K562 (cell line): ENCODE data around the gene JUND. TPM values are rescaled to one million over a fixed set of nuclear protein-coding genes. Genes with fewer than 3 reads are reported as not detected.

Source experiments
- ASH1L ChIP-seq: fragments of 450-650 bp; IDR thresholded peaks from 2 replicates; pipeline ENCODE4 v1.6.1; 2018; ENCODE audit warnings: borderline replicate concordance, mild to moderate bottlenecking, low read depth; ENCODE audit not compliant: partially characterized antibody
- BCOR ChIP-seq: fragments of 450-650 bp; IDR thresholded peaks from 2 replicates; pipeline ENCODE4 v1.6.1; 2016
- HDAC3 ChIP-seq: fragments of 450-650 bp; IDR thresholded peaks from 2 replicates; pipeline ENCODE4 v1.6.1; 2018; ENCODE audit warnings: borderline replicate concordance, mild to moderate bottlenecking, moderate library complexity; ENCODE audit not compliant: partially characterized antibody
- HLTF ChIP-seq: fragments of 450-650 bp; IDR thresholded peaks from 2 replicates; pipeline ENCODE4 v1.6.1; 2016
- KDM1A ChIP-seq, 2 experiments: fragments of 450-650 bp; IDR thresholded peaks; 2 replicates each; pipeline ENCODE4 v1.6.1; 2016; ENCODE audit warnings: mild to moderate bottlenecking in 2 of 2
- MTA2 ChIP-seq: fragments of 450-650 bp; IDR thresholded peaks from 2 replicates; pipeline ENCODE4 v1.6.1; 2016; ENCODE audit warnings: low read depth
- NFYB ChIP-seq: IDR thresholded peaks from 2 replicates; pipeline ENCODE4 v1.6.1; 2011; ENCODE audit warnings: mild to moderate bottlenecking, moderate library complexity; ENCODE audit not compliant: insufficient read length; ENCODE audit errors: extremely low read depth
- NRF1 ChIP-seq, 2 experiments: fragments of 450-650 bp; IDR thresholded peaks in 1 of 2; conservative IDR thresholded peaks in 1 of 2; 2 replicates each; pipeline ENCODE4 v1.6.1; 2014; ENCODE audit warnings: mild to moderate bottlenecking in 2 of 2
- PHF21A ChIP-seq: fragments of 450-650 bp; IDR thresholded peaks from 2 replicates; pipeline ENCODE4 v1.6.1; 2017; ENCODE audit warnings: low read depth, borderline replicate concordance
- PPARD ChIP-seq: fragments of 250-450 bp; sonication (Bioruptor Pico); IDR thresholded peaks from 2 replicates; pipeline ENCODE4 v1.8.0; 2022; ENCODE audit warnings: inconsistent platforms, mild to moderate bottlenecking, moderate library complexity
- RBM39 ChIP-seq: fragments of 200-400 bp; formaldehyde crosslinking; optimal IDR thresholded peaks from 2 replicates; pipeline ENCODE3; 2018; ENCODE audit warnings: low read depth, low read length
- RFX1 ChIP-seq: fragments of 450-650 bp; IDR thresholded peaks from 2 replicates; pipeline ENCODE4 v1.6.1; 2016; ENCODE audit warnings: mild to moderate bottlenecking, moderate library complexity
- TAF1 ChIP-seq: IDR thresholded peaks from 2 replicates; pipeline ENCODE4 v1.6.1; 2011; ENCODE audit warnings: mild to moderate bottlenecking, low read length, moderate library complexity; ENCODE audit not compliant: insufficient read depth, control insufficient read depth, severe bottlenecking; ENCODE audit errors: extremely low read depth
- XRCC3 ChIP-seq: fragments of 450-650 bp; IDR thresholded peaks from 2 replicates; pipeline ENCODE4 v1.6.1; 2017; ENCODE audit warnings: mild to moderate bottlenecking, moderate library complexity
- ZNF57 ChIP-seq: fragments of 450-650 bp; formaldehyde crosslinking; IDR thresholded peaks from 2 replicates; pipeline ENCODE4 v1.4.0; 2020; ENCODE audit warnings: mild to moderate bottlenecking, moderate library complexity
- ZNF764 ChIP-seq: fragments of 250-450 bp; sonication (Bioruptor Pico); IDR thresholded peaks from 2 replicates; pipeline ENCODE4 v1.4.0; 2020; ENCODE audit warnings: low read depth, mild to moderate bottlenecking, moderate library complexity
- polyA plus RNA-seq, 8 experiments: library from polyadenylated mRNA; depleted of rRNA in 4 of 8; stranded (reverse) in 5 of 8; unstranded in 3 of 8; fragments of >200 nt; fragmentation: Nextera tagmentation in 2 of 8; fragmentation: Illumina TruSeq in 1 of 8; extraction: Ambion mirVana in 2 of 8; extraction: Trizol in 1 of 8; gene quantifications; 2 replicates each; pipeline versions ENCODE4 v1.2.1 to v1.2.3, GENCODE V29; 2011 to 2014; ENCODE audit warnings: inconsistent platforms in 1 of 8, missing spikeins in 1 of 8
- total RNA-seq, 7 experiments: library from RNA; depleted of rRNA in 6 of 7; stranded (reverse); fragments of >200 nt in 6 of 7; fragmentation: Illumina TruSeq in 2 of 7; extraction: Trizol in 2 of 7; gene quantifications; 2 replicates each; pipeline versions ENCODE4 v1.2.1 to v1.2.3, GENCODE V29; 2011 to 2021; ENCODE audit warnings: low replicate concordance in 1 of 7
- TF ChIP-seq, protein P1 (sequence below): fragments of 150-350 bp; IDR thresholded peaks from 2 replicates; pipeline ENCODE4 v1.6.1; 2014; ENCODE audit warnings: low read depth, mild to moderate bottlenecking, low read length, borderline replicate concordance
- TF ChIP-seq, protein P2 (sequence below): fragments of 250-450 bp; sonication (Bioruptor Pico); IDR thresholded peaks from 2 replicates; pipeline ENCODE4 v1.5.0; 2021; ENCODE audit warnings: mild to moderate bottlenecking, borderline replicate concordance

The JUND gene
- total and polyA plus RNA-seq, 9 of the 15 experiments (the other 6 are each of a cell fraction or from before 2014, with no cell fraction given) = 6.4 to 286 (median 42.3) TPM

DNA sequence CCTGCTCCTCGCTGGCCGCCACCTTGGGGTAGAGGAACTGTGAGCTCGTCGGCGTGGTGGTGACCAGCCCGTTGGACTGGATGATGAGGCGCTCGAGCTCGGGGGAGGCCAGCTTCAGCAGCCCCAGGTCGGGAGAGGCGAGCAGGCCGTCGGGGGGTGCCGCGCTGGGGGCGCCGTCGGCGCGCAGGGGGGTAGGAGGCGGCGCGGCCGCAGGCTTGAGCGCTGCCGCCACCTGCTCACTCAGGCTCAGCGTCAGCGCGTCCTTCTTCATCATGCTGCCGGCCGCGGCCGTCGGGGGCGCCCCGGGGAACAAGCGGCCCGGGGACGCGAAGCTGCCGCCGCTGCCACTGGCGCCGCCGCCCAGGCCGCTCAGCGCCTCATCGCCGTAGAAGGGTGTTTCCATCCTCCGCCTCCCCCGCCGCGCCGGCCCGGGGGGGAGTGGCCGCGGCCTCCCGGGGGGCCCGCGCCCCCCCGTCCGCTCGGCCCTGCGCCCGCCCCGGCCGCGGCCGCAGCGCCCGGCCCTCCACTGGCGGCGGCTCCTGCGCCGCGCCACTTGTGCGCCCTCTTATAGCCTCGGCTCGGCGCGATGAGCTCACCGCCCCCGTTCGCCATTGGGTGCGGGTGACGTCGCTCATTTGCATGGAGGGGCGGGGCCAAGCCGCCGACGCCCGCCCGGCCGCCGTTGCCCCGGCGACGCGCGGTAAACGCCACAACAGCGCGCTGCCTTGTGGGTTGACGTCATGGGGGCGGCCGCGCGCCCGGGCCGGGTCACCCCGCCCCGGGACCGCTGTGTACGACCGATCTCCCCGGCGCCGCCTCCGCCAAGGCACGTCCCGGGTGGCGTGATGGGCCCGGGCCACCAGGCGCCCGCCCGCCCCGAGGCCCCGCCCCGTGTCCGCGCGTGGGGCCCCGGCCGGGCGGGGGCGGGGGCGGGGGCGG is at the start of gene JUND (continued):
- TF ChIP-seq, protein P1, sequence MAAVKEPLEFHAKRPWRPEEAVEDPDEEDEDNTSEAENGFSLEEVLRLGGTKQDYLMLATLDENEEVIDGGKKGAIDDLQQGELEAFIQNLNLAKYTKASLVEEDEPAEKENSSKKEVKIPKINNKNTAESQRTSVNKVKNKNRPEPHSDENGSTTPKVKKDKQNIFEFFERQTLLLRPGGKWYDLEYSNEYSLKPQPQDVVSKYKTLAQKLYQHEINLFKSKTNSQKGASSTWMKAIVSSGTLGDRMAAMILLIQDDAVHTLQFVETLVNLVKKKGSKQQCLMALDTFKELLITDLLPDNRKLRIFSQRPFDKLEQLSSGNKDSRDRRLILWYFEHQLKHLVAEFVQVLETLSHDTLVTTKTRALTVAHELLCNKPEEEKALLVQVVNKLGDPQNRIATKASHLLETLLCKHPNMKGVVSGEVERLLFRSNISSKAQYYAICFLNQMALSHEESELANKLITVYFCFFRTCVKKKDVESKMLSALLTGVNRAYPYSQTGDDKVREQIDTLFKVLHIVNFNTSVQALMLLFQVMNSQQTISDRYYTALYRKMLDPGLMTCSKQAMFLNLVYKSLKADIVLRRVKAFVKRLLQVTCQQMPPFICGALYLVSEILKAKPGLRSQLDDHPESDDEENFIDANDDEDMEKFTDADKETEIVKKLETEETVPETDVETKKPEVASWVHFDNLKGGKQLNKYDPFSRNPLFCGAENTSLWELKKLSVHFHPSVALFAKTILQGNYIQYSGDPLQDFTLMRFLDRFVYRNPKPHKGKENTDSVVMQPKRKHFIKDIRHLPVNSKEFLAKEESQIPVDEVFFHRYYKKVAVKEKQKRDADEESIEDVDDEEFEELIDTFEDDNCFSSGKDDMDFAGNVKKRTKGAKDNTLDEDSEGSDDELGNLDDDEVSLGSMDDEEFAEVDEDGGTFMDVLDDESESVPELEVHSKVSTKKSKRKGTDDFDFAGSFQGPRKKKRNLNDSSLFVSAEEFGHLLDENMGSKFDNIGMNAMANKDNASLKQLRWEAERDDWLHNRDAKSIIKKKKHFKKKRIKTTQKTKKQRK = no peak
- TF ChIP-seq MTA2 (no peak), PPARD (CRISPR knock-in tag) (no peak), PHF21A (no peak), ZNF764 (CRISPR knock-in tag) (no peak), XRCC3 (no peak), RBM39 (no peak), KDM1A (IDR thresholded peaks at IDR 0.05) (no peak), RFX1 (peak; percentile 91), BCOR (no peak), HLTF (no peak), HDAC3 (no peak), ZNF57 (no peak), ASH1L (no peak), NRF1 (conservative IDR thresholded peaks at IDR 0.05 in 1 of 2, IDR thresholded peaks at IDR 0.05 in 1 of 2) (peak; percentile 75 to 80; a peak in 3 of 4 replicates), TAF1 (peak; percentile 94), NFYB (peak; percentile 73)
- TF ChIP-seq, protein P2, sequence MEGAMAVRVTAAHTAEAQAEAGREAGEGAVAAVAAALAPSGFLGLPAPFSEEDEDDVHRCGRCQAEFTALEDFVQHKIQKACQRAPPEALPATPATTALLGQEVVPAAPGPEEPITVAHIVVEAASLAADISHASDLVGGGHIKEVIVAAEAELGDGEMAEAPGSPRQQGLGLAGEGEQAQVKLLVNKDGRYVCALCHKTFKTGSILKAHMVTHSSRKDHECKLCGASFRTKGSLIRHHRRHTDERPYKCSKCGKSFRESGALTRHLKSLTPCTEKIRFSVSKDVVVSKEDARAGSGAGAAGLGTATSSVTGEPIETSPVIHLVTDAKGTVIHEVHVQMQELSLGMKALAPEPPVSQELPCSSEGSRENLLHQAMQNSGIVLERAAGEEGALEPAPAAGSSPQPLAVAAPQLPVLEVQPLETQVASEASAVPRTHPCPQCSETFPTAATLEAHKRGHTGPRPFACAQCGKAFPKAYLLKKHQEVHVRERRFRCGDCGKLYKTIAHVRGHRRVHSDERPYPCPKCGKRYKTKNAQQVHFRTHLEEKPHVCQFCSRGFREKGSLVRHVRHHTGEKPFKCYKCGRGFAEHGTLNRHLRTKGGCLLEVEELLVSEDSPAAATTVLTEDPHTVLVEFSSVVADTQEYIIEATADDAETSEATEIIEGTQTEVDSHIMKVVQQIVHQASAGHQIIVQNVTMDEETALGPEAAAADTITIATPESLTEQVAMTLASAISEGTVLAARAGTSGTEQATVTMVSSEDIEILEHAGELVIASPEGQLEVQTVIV (CRISPR knock-in tag) = no peak
